ENCODE data around the gene DMRTC2.

The DMRTC2 gene

DNA sequence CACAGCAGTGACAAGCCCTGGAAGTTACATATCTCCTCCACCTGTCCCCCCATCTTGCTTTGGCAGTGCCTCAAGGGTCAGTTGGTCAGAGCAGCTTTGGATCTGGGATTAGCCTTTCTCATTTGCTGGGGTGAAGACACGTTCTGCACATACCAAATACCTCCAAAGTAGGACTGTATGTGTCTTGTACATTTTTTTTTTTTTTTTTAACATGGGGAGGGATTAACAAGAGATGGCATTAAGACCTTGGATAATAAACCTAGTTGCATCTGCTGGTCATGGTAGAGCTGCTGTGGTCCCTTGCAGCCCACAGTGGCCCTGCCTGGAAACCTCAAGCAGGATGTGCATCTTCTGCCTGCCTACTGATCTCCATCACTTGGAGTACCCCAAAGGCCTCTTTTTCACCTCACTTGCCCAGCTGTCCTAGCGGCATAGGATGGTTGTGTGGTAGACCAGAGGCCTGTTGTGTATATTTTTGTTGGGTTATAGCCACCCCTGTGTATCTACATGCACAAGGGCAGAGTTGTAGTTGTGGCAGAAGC is 17.7 kb downstream of the DMRTC2 start:
- Histone ChIP-seq H3K27me3 (ENCODE audit: control insufficient read depth, insufficient read depth, low read length) (no peaks in the 10 kb centered on the region), H3K9ac (ENCODE audit: low read length) (peak overlapping the region; percentile 94), H3K9me3 (ENCODE audit: control insufficient read depth, low read depth, low read length) (no peaks in the 10 kb centered on the region), H3K4me3 (ENCODE audit: low read length) (peak overlapping the region; percentile 21), H3K27ac (ENCODE audit: low read length) (no peak overlapping the region), H3K36me3 (ENCODE audit: control insufficient read depth, low read depth, low read length) (peaks cover 64% of the 10 kb centered on the region), H3K4me1 (ENCODE audit: control insufficient read depth, low read depth, low read length) (peaks cover 18% of the 10 kb centered on the region)

DNA sequence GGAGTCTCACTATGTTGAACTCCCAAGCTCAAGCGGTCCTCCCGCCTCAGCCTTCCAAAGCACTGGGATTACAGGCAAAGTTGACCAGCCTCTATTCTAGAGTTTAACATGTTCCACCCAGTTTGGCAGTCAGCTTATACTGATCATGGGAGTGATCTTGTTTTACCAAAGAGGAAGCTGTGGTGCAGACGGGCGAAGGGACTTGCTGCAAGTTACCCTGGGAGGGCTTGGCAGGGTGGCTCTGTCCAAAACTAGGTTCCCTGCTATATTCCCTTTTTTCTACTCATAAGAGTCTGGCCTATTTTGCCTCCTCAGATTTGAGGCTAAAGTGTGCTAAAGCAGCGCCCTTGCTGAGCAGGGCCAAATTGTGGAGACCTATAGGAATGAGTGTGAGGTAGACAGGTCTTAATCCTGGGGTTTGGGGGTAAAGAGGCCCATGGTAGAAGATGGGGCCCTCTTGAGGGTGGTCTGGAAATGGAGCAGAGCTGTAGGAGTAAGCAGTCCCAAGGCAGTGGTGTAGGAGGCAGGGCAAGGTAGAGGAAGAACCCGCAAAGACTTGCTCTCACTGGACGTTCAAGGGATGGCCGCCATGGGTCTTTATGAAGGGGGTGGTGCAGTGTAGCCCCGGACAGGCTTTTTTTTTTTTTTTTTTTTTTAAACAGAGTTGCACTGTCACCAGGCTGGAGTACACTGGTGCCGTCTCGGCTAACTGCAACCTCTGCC is 18.5 kb downstream of the DMRTC2 start:
- H3K27ac ChIP-seq (ENCODE audit: low read length) = no peak overlapping the region
- no peak overlapping the region for H3K4me3 ChIP-seq (ENCODE audit: low read length)
- H3K36me3 ChIP-seq (ENCODE audit: control insufficient read depth, low read depth, low read length) = peaks cover 72% of the 10 kb centered on the region
- H3K27me3 ChIP-seq (ENCODE audit: control insufficient read depth, insufficient read depth, low read length) = no peaks in the 10 kb centered on the region
- no peaks in the 10 kb centered on the region for H3K9me3 ChIP-seq (ENCODE audit: control insufficient read depth, low read depth, low read length)
- peaks cover 18% of the 10 kb centered on the region for H3K4me1 ChIP-seq (ENCODE audit: control insufficient read depth, low read depth, low read length)
- H3K9ac ChIP-seq (ENCODE audit: low read length) = peak overlapping the region; percentile 13

DNA sequence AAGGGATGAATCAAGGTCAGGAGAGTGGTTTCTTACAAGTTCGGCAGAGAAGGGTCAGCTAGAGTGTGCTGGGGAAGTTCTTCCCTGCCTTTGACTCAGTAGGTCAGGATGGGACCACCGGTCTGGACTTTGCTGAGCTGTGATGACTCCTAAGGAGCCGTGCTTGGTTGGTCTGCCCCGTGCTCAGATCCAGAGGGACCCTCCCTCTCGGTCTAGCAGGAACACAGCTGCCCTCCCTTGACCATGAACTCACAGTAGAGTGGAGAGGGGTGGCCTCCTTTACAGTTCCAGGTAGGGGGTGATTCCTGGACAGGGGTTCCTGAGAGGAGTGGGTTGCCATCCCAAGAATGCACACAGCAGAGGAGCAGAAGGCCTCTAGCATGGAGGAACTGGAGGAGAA is 19.5 kb downstream of the DMRTC2 start:
- Histone ChIP-seq H3K9ac (ENCODE audit: low read length) (no peak overlapping the region), H3K27ac (ENCODE audit: low read length) (no peak overlapping the region), H3K9me3 (ENCODE audit: control insufficient read depth, low read depth, low read length) (no peaks in the 10 kb centered on the region), H3K27me3 (ENCODE audit: control insufficient read depth, insufficient read depth, low read length) (no peaks in the 10 kb centered on the region), H3K4me3 (ENCODE audit: low read length) (no peak overlapping the region), H3K36me3 (ENCODE audit: control insufficient read depth, low read depth, low read length) (peaks cover 82% of the 10 kb centered on the region), H3K4me1 (ENCODE audit: control insufficient read depth, low read depth, low read length) (peaks cover 14% of the 10 kb centered on the region)

DNA sequence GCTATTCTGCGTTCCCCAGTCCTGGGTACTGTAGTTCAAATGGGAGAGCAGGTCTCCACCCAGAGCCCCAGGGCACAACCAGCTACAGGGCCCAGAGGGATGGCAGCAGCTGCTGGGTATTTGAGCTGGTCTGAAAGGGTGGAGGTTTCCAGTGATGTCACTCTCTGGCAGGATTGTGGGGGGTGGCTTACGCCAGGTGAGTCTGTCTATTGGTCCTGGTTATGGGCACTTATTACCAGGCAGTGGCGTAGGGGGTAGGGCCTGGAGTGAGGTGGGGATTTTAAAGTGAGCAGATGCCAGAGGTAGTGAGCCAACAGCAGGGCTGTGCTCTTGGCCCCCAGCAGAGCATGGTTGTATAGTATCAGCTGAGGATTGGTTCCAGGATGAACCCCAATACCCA is 21.4 kb downstream of the DMRTC2 start:
- H3K4me1 ChIP-seq (ENCODE audit: control insufficient read depth, low read depth, low read length) = peaks cover 11% of the 10 kb centered on the region
- H3K27me3 ChIP-seq (ENCODE audit: control insufficient read depth, insufficient read depth, low read length) = no peaks in the 10 kb centered on the region
- peaks cover 94% of the 10 kb centered on the region for H3K36me3 ChIP-seq (ENCODE audit: control insufficient read depth, low read depth, low read length)
- peak overlapping the region; percentile 19 for H3K27ac ChIP-seq (ENCODE audit: low read length)
- no peak overlapping the region for H3K9ac ChIP-seq (ENCODE audit: low read length)
- no peaks in the 10 kb centered on the region for H3K9me3 ChIP-seq (ENCODE audit: control insufficient read depth, low read depth, low read length)
- no peak overlapping the region for H3K4me3 ChIP-seq (ENCODE audit: low read length)

DNA sequence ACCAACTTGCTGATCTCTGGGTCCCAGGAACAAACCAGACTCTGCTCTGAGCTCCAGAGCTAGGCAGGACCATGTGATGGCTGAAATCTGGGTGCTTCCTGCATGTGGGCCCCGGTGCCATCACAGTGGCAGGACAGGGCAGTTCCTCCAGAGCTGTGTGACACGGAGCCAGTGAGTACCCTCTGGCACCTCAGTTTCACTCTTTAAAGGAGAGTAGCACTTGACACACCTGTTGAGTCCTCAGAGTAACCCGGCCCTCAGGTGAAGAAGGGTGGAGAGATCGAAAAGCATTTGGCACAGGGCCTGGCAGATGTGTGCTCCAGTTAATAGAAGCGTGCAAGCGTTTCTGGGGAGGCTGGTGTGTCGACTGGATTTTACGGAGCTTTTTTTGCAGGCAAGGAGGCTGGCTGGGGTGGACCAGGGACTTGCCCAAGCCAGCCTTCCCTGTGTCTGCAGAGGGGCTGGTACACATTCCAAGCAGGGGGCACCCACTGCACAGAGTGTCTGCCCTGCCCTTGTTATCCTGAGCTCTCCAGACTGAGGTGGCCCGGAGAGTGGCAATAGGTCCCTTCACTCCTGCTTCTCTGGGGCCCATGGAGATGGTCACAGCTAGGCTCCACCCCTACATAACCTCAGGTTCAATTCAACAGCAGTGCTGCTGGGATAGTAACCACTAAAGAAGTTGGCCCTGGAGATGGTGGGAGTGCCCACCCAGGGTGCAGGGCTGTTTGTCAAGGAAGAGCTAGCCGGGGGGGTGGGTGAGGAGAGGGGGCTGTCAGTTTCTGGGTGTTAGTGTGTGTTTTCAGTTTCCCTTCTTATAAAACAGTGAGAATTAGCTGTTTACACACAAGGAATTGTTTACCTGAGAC is 23.5 kb downstream of the DMRTC2 start:
- H3K27me3 ChIP-seq (ENCODE audit: control insufficient read depth, insufficient read depth, low read length) = no peaks in the 10 kb centered on the region
- H3K4me3 ChIP-seq (ENCODE audit: low read length) = no peak overlapping the region
- H3K4me1 ChIP-seq (ENCODE audit: control insufficient read depth, low read depth, low read length) = no peaks in the 10 kb centered on the region
- H3K36me3 ChIP-seq (ENCODE audit: control insufficient read depth, low read depth, low read length) = peaks cover 79% of the 10 kb centered on the region
- H3K9ac ChIP-seq (ENCODE audit: low read length) = peak overlapping the region; percentile 39
- no peak overlapping the region for H3K27ac ChIP-seq (ENCODE audit: low read length)
- H3K9me3 ChIP-seq (ENCODE audit: control insufficient read depth, low read depth, low read length) = no peaks in the 10 kb centered on the region

DNA sequence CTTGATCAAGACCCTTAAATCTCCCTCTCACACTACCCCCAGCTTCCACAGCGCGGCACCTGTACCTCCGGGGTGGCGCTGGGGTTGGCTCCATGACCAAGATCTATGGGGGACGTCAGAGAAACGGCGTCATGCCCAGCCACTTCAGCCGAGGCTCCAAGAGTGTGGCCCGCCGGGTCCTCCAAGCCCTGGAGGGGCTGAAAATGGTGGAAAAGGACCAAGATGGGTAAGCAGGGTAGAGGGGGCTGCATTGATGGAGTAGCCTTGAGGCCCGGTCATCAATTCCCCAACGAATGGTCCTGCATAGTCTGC is 24.1 kb downstream of the DMRTC2 start:
- Histone ChIP-seq H3K27me3 (ENCODE audit: control insufficient read depth, insufficient read depth, low read length) (no peaks in the 10 kb centered on the region), H3K27ac (ENCODE audit: low read length) (no peak overlapping the region), H3K9ac (ENCODE audit: low read length) (no peak overlapping the region), H3K4me1 (ENCODE audit: control insufficient read depth, low read depth, low read length) (no peaks in the 10 kb centered on the region), H3K9me3 (ENCODE audit: control insufficient read depth, low read depth, low read length) (no peaks in the 10 kb centered on the region), H3K4me3 (ENCODE audit: low read length) (no peak overlapping the region), H3K36me3 (ENCODE audit: control insufficient read depth, low read depth, low read length) (peaks cover 75% of the 10 kb centered on the region)

DNA sequence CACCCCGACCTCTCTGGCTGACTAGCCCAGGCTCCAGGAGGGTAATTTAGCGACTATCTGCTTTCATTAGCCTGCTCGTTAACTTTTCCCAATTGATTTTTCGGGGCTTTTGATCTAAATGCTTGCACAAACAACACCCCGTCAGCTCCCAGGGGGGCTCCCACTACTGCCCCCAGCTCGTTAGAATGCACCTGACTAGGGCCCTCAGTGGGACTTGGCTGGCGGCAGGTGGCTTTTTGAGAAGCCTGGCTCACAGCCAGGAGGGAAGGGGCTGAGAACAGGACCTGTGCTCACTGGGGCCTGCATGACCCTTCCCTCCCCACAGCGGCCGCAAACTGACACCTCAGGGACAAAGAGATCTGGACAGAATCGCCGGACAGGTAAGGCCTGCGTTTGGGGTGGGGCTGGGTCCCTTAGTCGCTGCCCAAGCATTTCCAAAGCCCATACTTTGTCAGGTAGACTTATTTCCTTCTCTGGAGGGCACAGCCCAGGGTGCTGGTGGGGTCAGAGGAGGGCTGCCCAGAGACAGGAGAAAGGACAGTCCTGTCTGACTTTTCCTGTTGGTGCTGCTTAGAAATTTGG is 24.6 kb downstream of the DMRTC2 start:
- no peaks in the 10 kb centered on the region for H3K4me1 ChIP-seq (ENCODE audit: control insufficient read depth, low read depth, low read length)
- H3K4me3 ChIP-seq (ENCODE audit: low read length) = no peak overlapping the region
- no peaks in the 10 kb centered on the region for H3K27me3 ChIP-seq (ENCODE audit: control insufficient read depth, insufficient read depth, low read length)
- peaks cover 69% of the 10 kb centered on the region for H3K36me3 ChIP-seq (ENCODE audit: control insufficient read depth, low read depth, low read length)
- no peaks in the 10 kb centered on the region for H3K9me3 ChIP-seq (ENCODE audit: control insufficient read depth, low read depth, low read length)
- H3K9ac ChIP-seq (ENCODE audit: low read length) = no peak overlapping the region
- no peak overlapping the region for H3K27ac ChIP-seq (ENCODE audit: low read length)

DNA sequence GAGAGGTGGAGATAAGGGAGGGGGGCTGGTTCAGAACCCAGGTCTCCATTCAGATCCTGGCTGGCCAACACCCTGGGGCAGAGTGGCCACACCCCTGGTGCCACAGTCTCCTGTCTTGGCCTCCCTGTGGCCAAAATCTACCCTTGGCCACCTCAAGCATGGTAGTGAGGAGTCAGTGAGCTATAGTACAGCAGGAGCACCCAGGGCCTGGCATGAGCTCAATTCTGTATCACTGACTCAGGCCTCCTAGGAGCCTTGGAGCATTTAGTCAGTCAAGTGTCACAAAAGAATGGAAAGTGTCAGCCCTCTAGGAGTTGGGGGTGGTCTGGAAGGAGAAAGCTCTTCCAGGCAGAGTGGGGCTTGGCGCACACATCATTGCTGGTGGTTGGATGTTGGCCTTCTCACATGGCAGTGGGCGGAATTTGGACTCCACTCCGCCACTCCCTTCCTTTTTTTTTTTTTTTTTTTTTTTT is 25.6 kb downstream of the DMRTC2 start:
- no peak overlapping the region for H3K4me3 ChIP-seq (ENCODE audit: low read length)
- H3K9me3 ChIP-seq (ENCODE audit: control insufficient read depth, low read depth, low read length) = no peaks in the 10 kb centered on the region
- H3K36me3 ChIP-seq (ENCODE audit: control insufficient read depth, low read depth, low read length) = peaks cover 60% of the 10 kb centered on the region
- no peak overlapping the region for H3K9ac ChIP-seq (ENCODE audit: low read length)
- no peak overlapping the region for H3K27ac ChIP-seq (ENCODE audit: low read length)
- no peaks in the 10 kb centered on the region for H3K27me3 ChIP-seq (ENCODE audit: control insufficient read depth, insufficient read depth, low read length)
- no peaks in the 10 kb centered on the region for H3K4me1 ChIP-seq (ENCODE audit: control insufficient read depth, low read depth, low read length)

DNA sequence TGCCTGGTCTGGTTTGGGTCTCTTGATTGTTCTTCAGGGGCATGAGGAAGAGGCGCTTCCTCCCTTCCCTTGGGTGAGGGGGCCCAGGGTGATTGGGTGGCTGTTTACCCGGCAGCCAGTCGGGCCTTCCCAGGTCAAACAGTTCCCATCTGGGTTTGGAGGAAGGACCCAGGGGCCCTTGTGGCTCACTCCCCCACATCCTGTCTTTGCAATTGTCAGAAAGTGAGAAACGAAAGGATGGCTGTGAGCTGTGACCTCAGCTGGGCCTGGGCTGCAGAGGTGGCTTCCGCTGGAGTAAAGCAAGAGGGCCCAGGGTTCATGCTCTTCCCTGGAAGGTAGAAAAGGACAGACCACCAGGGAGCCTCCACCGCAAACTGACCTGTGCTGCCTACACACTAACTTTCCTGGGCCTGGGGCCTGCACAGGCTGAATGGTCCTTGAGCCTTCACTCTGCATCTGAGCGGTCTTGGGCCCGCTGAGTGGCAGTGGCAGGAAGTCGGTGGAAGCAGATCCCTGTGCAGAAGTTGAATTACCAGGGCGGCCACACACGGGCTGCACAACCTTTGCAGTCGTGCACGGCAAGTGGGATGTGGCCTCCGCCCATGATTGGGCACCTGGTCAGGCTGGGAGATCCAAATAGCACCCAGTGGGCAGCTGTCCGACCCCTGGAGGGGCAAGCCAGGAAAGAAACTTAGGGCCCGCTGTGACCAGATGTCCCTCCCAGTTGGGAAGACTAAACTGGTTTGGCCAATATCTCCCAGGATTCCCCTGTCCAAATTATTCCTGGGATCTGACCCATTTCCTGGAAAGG is 26.9 kb downstream of the DMRTC2 start:
- no peaks in the 10 kb centered on the region for H3K9me3 ChIP-seq (ENCODE audit: control insufficient read depth, low read depth, low read length)
- no peaks in the 10 kb centered on the region for H3K4me1 ChIP-seq (ENCODE audit: control insufficient read depth, low read depth, low read length)
- no peak overlapping the region for H3K9ac ChIP-seq (ENCODE audit: low read length)
- no peak overlapping the region for H3K4me3 ChIP-seq (ENCODE audit: low read length)
- H3K36me3 ChIP-seq (ENCODE audit: control insufficient read depth, low read depth, low read length) = peaks cover 50% of the 10 kb centered on the region
- H3K27me3 ChIP-seq (ENCODE audit: control insufficient read depth, insufficient read depth, low read length) = no peaks in the 10 kb centered on the region
- H3K27ac ChIP-seq (ENCODE audit: low read length) = no peak overlapping the region

DNA sequence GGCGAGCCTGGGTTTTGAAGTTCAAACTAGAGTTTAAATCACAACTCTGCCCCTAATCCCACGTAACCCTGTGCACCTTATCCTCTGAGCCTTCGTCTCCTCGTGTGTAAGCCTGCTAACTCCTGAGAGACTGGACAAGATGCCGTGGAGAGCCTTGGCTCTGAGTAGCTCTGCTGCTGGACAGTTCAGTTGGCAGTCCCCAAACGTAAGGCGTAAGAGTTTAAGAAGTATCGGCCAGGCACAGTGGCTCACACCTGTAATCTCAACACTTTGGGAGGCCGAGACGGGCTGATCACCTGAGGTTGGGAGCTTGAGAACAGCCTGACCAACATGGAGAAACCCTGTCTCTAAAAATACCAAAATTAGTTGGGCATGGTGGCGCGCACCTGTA is 27.5 kb downstream of the DMRTC2 start:
- Histone ChIP-seq H3K27me3 (ENCODE audit: control insufficient read depth, insufficient read depth, low read length) (no peaks in the 10 kb centered on the region), H3K27ac (ENCODE audit: low read length) (no peak overlapping the region), H3K4me3 (ENCODE audit: low read length) (no peak overlapping the region), H3K9ac (ENCODE audit: low read length) (no peak overlapping the region), H3K9me3 (ENCODE audit: control insufficient read depth, low read depth, low read length) (no peaks in the 10 kb centered on the region), H3K4me1 (ENCODE audit: control insufficient read depth, low read depth, low read length) (no peaks in the 10 kb centered on the region), H3K36me3 (ENCODE audit: control insufficient read depth, low read depth, low read length) (peaks cover 44% of the 10 kb centered on the region)

Measured in iPS-18a (cell line).